ENCODE data around the gene MAB21L3. TPM values are rescaled to one million over a fixed set of nuclear protein-coding genes. Genes with fewer than 3 reads are reported as not detected.

The MAB21L3 gene
- total and polyA plus RNA-seq, 2 donors (not counting 3 experiments of a cell fraction or from before 2014, with no cell fraction given), result not detected

GRCh38 chr1:116076831-116077230, 34.4 kb upstream of the MAB21L3 start:
- intact Hi-C loops (cut with micrococcal nuclease), result no loop called here
- Histone ChIP-seq H3K9me1 (replicated peaks; ENCODE audit: control insufficient read depth, extremely low read depth, insufficient read depth, low read length) (no peaks in the 10 kb centered on the region), H3K4me1 (ENCODE audit: control insufficient read depth, extremely low read depth, insufficient read depth, low read length) (no peaks in the 10 kb centered on the region), H3K36me3 (ENCODE audit: control insufficient read depth in 2 of 2, extremely low read depth in 1 of 2, insufficient read depth in 2 of 2, low read length in 2 of 2) (no peaks in the 10 kb centered on the region), H3K4me3 (replicated peaks in 1 of 3; ENCODE audit: insufficient read depth in 1 of 3, low read depth in 1 of 3, low read length in 3 of 3) (no peak overlapping the region), H3K9me3 (replicated peaks; ENCODE audit: control insufficient read depth, insufficient read depth, low read length) (no peaks in the 10 kb centered on the region), H3K27ac (ENCODE audit: insufficient read depth, low read depth, low read length) (no peak overlapping the region), H3K9ac (replicated peaks; ENCODE audit: extremely low read depth, insufficient read depth, low read length) (no peak overlapping the region), H2AFZ (ENCODE audit: low read depth, low read length) (no peak overlapping the region), H3K27me3 (ENCODE audit: control insufficient read depth in 2 of 2, insufficient read depth in 2 of 2, low read length in 2 of 2) (no peaks in the 10 kb centered on the region), H3K4me2 (ENCODE audit: insufficient read depth, low read length) (no peak overlapping the region), H3K79me2 (ENCODE audit: control insufficient read depth, insufficient read depth, low read length) (no peaks in the 10 kb centered on the region), H4K20me1 (replicated peaks; ENCODE audit: control insufficient read depth, extremely low read depth, insufficient read depth, low read length) (no peaks in the 10 kb centered on the region)
- no peak for DNase-seq (ENCODE audit: low read depth, low spot score)
- no peak for FAIRE-seq
- POLR2A ChIA-PET, result no interaction called here
- no TSS peak for BruUV-seq (replicated peaks)
- CTCF ChIA-PET, result no interaction called here
- dilution Hi-C loops (cut with MboI; ENCODE audit: extremely low pct_ligation_motif_present, low sequenced_read_pairs), result no loop called here
- TF ChIP-seq MYC (IDR thresholded peaks at IDR 0.05; ENCODE audit: low read depth, low read length), result no peak
- TF ChIP-seq POLR2A (IDR thresholded peaks at IDR 0.05; ENCODE audit: low read depth, low read length), result no peak
- TF ChIP-seq JUN (IDR thresholded peaks at IDR 0.05; ENCODE audit: borderline replicate concordance, insufficient read depth, insufficient read length, low read depth), result no peak
- TF ChIP-seq POLR2AphosphoS5 (IDR thresholded peaks at IDR 0.05; ENCODE audit: insufficient read depth, low read depth, low read length), result no peak
- TF ChIP-seq GATA2 (IDR thresholded peaks at IDR 0.05; ENCODE audit: insufficient read depth, insufficient read length, low read depth, low read length), result no peak
- TF ChIP-seq EZH2 (IDR thresholded peaks at IDR 0.05; ENCODE audit: borderline replicate concordance, low read depth, low read length, severe bottlenecking), result no peak
- no peak for TF ChIP-seq CTCF (IDR thresholded peaks at IDR 0.05; ENCODE audit: extremely low read depth in 1 of 2, insufficient read depth in 1 of 2, low read depth in 1 of 2, low read length in 2 of 2)
- TF ChIP-seq MAX (IDR thresholded peaks at IDR 0.05; ENCODE audit: insufficient read depth, insufficient read length), result no peak
- TF ChIP-seq FOS (IDR thresholded peaks at IDR 0.05; ENCODE audit: borderline replicate concordance, insufficient read depth, low read length), result no peak

Measured in endothelial cell of umbilical vein (primary cell).